PC-9 (cell line): Measurements from ENCODE around the gene DPYSL3.

Experiments used
- CTCF ChIP-seq: fragments of 200-600 bp; sonication (generic); conservative IDR thresholded peaks from 2 replicates; pipeline ENCODE4 v1.6.1; 2017; ENCODE audit warnings: mixed run types, antibody characterized with exemption, mild to moderate bottlenecking, moderate library complexity
- EZH2 ChIP-seq: fragments of 200-600 bp; sonication (generic); IDR thresholded peaks from 2 replicates; pipeline ENCODE4 v1.8.0; 2017; ENCODE audit warnings: antibody characterized with exemption, low read depth

DNA sequence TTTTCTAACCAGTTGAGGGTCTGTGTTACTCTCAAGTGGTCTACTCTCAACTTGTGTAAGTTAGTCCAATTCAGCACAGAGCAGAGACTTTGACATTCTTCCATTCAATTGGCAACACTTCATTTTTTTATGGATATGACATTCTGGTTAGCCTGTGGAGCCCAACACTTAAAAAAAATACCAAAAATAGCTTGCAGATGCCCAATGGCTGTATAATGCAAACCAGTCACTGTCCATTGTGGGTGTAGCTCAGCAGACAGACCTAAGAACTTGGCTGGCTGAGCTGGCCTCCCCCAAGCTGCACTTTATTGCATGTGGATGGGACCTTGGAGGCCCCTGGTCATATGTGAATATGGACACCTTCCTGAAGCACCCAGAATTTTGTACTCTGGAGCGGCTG lies 103.2 kb downstream of the DPYSL3 start:
- TF ChIP-seq EZH2 (no peak), CTCF (no peak)
